B cell (primary cell): ENCODE data around the gene GTF3C4. TPM values are rescaled to one million over a fixed set of nuclear protein-coding genes. Genes with fewer than 3 reads are reported as not detected.

Experiments
- ATAC-seq: fragments of 200-7000 bp; cut with Tn5 transposase; one replicate; pipeline ENCODE4 v1.10.0; 2021; ENCODE audit warnings: low read depth, mild to moderate bottlenecking, moderate number of reproducible peaks, moderate library complexity
- CTCF ChIA-PET: fragments of 350-600 bp; sonication (Branson Sonifier 250); formaldehyde crosslinking; loops from one replicate; lab custom pipeline; 2021; ENCODE audit warnings: antibody characterized with exemption, inconsistent platforms; lab: Charles Lee
- POLR2A ChIA-PET: fragments of 350-600 bp; sonication (Branson Sonifier 250); formaldehyde crosslinking; loops from one replicate; lab custom pipeline; 2021; ENCODE audit warnings: antibody characterized with exemption; lab: Charles Lee
- DNase-seq: peaks from one replicate; pipeline ENCODE4 v3.0.0; 2013
- H2AFZ ChIP-seq: 2 replicates; pipeline ENCODE4 v1.6.1; 2012; ENCODE audit warnings: mild to moderate bottlenecking, low read depth, low read length; ENCODE audit not compliant: insufficient read depth, poor library complexity, severe bottlenecking
- H3K27ac ChIP-seq, 2 donors: 1 replicate in 1 of 2; 2 replicates in 1 of 2; pipeline ENCODE4 v1.5.1; 2012 to 2013; ENCODE audit warnings: low read length in 2 of 2, mild to moderate bottlenecking in 2 of 2, moderate library complexity in 1 of 2
- H3K27me3 ChIP-seq, 4 experiments: fragments of 200-600 bp in 1 of 4; sonication (generic) in 1 of 4; replicated peaks in 1 of 4; 1 replicate in 2 of 4; 2 replicates in 2 of 4; pipeline versions ENCODE4 v1.6.1 to v1.7.0; 2013 to 2016; ENCODE audit warnings: low read length in 3 of 4, mild to moderate bottlenecking in 2 of 4, mixed read lengths in 1 of 4, moderate library complexity in 1 of 4; ENCODE audit not compliant: insufficient read depth in 4 of 4, control insufficient read depth in 3 of 4; ENCODE audit errors: control extremely low read depth in 1 of 4
- H3K36me3 ChIP-seq, 2 experiments: replicated peaks in 1 of 2; 1 replicate in 1 of 2; 2 replicates in 1 of 2; pipeline versions ENCODE4 v1.6.1 to v1.7.1; 2013; ENCODE audit warnings: low read length in 1 of 2; ENCODE audit not compliant: insufficient read depth in 2 of 2, control insufficient read depth in 1 of 2; ENCODE audit errors: control extremely low read depth in 1 of 2, extremely low read depth in 1 of 2
- H3K4me1 ChIP-seq, 2 donors: fragments of 200-600 bp in 1 of 2; sonication (generic) in 1 of 2; 1 replicate in 1 of 2; 2 replicates in 1 of 2; pipeline versions ENCODE4 v1.5.1 to v1.6.1; 2013 to 2017; ENCODE audit warnings: low read length in 2 of 2; ENCODE audit not compliant: control insufficient read depth in 2 of 2, insufficient read depth in 2 of 2
- H3K4me2 ChIP-seq: replicated peaks from 2 replicates; pipeline ENCODE3; 2012; ENCODE audit warnings: mild to moderate bottlenecking, low read depth, low read length; ENCODE audit not compliant: poor library complexity, severe bottlenecking
- H3K4me3 ChIP-seq, 5 experiments: fragments of 200-600 bp in 1 of 5; sonication (generic) in 1 of 5; 1 replicate in 3 of 5; 2 replicates in 2 of 5; pipeline versions ENCODE4 v1.5.1 to v1.7.0; 2011 to 2016; ENCODE audit warnings: low read length in 4 of 5, mild to moderate bottlenecking in 4 of 5, low read depth in 2 of 5, control low read depth in 1 of 5, moderate library complexity in 1 of 5; ENCODE audit not compliant: insufficient read depth in 1 of 5; ENCODE audit errors: control extremely low read depth in 1 of 5, extremely low read depth in 1 of 5
- H3K79me2 ChIP-seq: fragments of 200-600 bp; sonication (generic); one replicate; pipeline ENCODE4 v1.6.0; 2016; ENCODE audit warnings: low read length; ENCODE audit not compliant: control insufficient read depth, insufficient read depth
- H3K9ac ChIP-seq: fragments of 200-600 bp; sonication (generic); 2 replicates; pipeline ENCODE4 v1.6.1; 2017; ENCODE audit warnings: mild to moderate bottlenecking, low read length, moderate library complexity
- H3K9me3 ChIP-seq, 3 donors: one replicate each; pipeline versions ENCODE4 v1.6.1 to v1.7.1; 2013; ENCODE audit warnings: low read length in 2 of 3; ENCODE audit not compliant: control insufficient read depth in 2 of 3, insufficient read depth in 1 of 3; ENCODE audit errors: control extremely low read depth in 1 of 3
- H4K20me1 ChIP-seq: 2 replicates; pipeline ENCODE4 v1.6.0; 2012; ENCODE audit warnings: mild to moderate bottlenecking, low read length; ENCODE audit not compliant: insufficient read depth, control insufficient read depth, poor library complexity, severe bottlenecking
- H3K27ac Mint-ChIP-seq: one replicate; pipeline ENCODE4 v1.8.0; 2021; ENCODE audit warnings: mixed read lengths
- H3K27me3 Mint-ChIP-seq: one replicate; pipeline ENCODE4 v1.8.0; 2021; ENCODE audit warnings: mixed read lengths
- H3K4me1 Mint-ChIP-seq: one replicate; pipeline ENCODE4 v1.8.0; 2021; ENCODE audit warnings: mixed read lengths
- H3K4me3 Mint-ChIP-seq: one replicate; pipeline ENCODE4 v1.8.0; 2021; ENCODE audit warnings: mixed read lengths
- H3K9me3 Mint-ChIP-seq: one replicate; pipeline ENCODE4 v1.8.0; 2022; ENCODE audit warnings: mixed read lengths; ENCODE audit not compliant: insufficient read depth
- CTCF ChIP-seq: fragments of 200-600 bp; IDR thresholded peaks from one replicate; pipeline ENCODE4 v1.8.0; 2022; ENCODE audit warnings: antibody characterized with exemption, mild to moderate bottlenecking
- EZH2 ChIP-seq: IDR thresholded peaks from 2 replicates; pipeline ENCODE4 v1.6.1; 2012; ENCODE audit warnings: borderline replicate concordance, low read depth, mild to moderate bottlenecking, moderate library complexity, low read length; ENCODE audit not compliant: insufficient read depth, poor library complexity, severe bottlenecking
- WGBS: methylation state at CpG from one replicate; pipeline ENCODE4 v1.1.5; 2013; ENCODE audit warnings: missing lambda C conversion rate; ENCODE audit not compliant: insufficient coverage; 5-methylcytosine and 5-hydroxymethylcytosine counted together
- intact Hi-C: fragments of 100-400 bp; cut with micrococcal nuclease; formaldehyde crosslinking; loops from one replicate; pipeline ENCODE4 v1.10.0; 2022
- polyA plus RNA-seq: library from polyadenylated mRNA; depleted of rRNA; stranded (reverse); fragments of >200 nt; gene quantifications from 2 replicates; pipeline ENCODE4 v1.2.3, GENCODE V29; 2012
- total RNA-seq, 2 donors: library from RNA; stranded (reverse); fragments of 120-200 nt in 1 of 2; gene quantifications; 1 replicate in 1 of 2; 2 replicates in 1 of 2; pipeline versions ENCODE4 v1.2.3 to v1.2.4, GENCODE V29; 2013 to 2022

GTF3C4 gene
- total and polyA plus RNA-seq, 2 donors (not counting 1 experiment from before 2014, with no cell fraction given), result 1.5 to 17.0 TPM

GRCh38 chr9:132681561-132681960 is 11.3 kb downstream of the GTF3C4 start:
- no peak overlapping the region for H3K27ac Mint-ChIP-seq
- H3K4me1 Mint-ChIP-seq, result peaks cover 7% of the 10 kb centered on the region
- intact Hi-C loops, result no loop called here

GRCh38 chr9:132683873-132684272 is 13.6 kb downstream of the GTF3C4 start:
- peaks cover 19 to 63% of the 10 kb centered on the region in 2 experiments for H3K36me3 ChIP-seq
- ATAC-seq (no peak), DNase-seq (no peak)
- H3K4me3 ChIP-seq, result no peak overlapping the region
- peaks cover 19% of the 10 kb centered on the region for H4K20me1 ChIP-seq
- H3K27me3 Mint-ChIP-seq, result no peaks in the 10 kb centered on the region
- H3K9me3 Mint-ChIP-seq, result no peaks in the 10 kb centered on the region
- ChIA-PET POLR2A (no interaction called here), CTCF (no interaction called here)
- H3K27ac Mint-ChIP-seq, result no peak overlapping the region
- H2AFZ ChIP-seq, result no peak overlapping the region
- H3K4me1 Mint-ChIP-seq, result peaks cover 2% of the 10 kb centered on the region
- no peaks in the 10 kb centered on the region for H3K4me1 ChIP-seq
- TF ChIP-seq EZH2 (no peak), CTCF (no peak)
- H3K79me2 ChIP-seq, result peaks cover 39% of the 10 kb centered on the region
- 100% methylated on average over 1 of the region's 1 CpG for WGBS
- H3K4me3 Mint-ChIP-seq, result no peak overlapping the region
- H3K9ac ChIP-seq, result no peak overlapping the region
- no peaks in the 10 kb centered on the region for H3K27me3 ChIP-seq
- intact Hi-C loops, result no loop called here
- H3K4me2 ChIP-seq, result no peak overlapping the region
- H3K9me3 ChIP-seq, result no peaks in the 10 kb centered on the region
- no peak overlapping the region for H3K27ac ChIP-seq

More at GRCh38 chr9:132681561-132681960, 11.3 kb downstream of the GTF3C4 start:
- Histone ChIP-seq H3K36me3 (peaks cover 14 to 50% of the 10 kb centered on the region in 2 experiments), H3K79me2 (peaks cover 59% of the 10 kb centered on the region), H3K27me3 (no peaks in the 10 kb centered on the region), H3K9ac (no peak overlapping the region), H3K27ac (no peak overlapping the region), H3K9me3 (no peaks in the 10 kb centered on the region), H2AFZ (no peak overlapping the region), H3K4me1 (no peaks in the 10 kb centered on the region), H3K4me2 (no peak overlapping the region), H3K4me3 (no peak overlapping the region), H4K20me1 (peaks cover 27% of the 10 kb centered on the region)
- WGBS, result 100% methylated on average over 1 of the region's 5 CpGs
- no peak for TF ChIP-seq CTCF
- no peak for TF ChIP-seq EZH2
- DNase-seq, result no peak
- ChIA-PET POLR2A (no interaction called here), CTCF (no interaction called here)
- H3K4me3 Mint-ChIP-seq, result no peak overlapping the region
- no peaks in the 10 kb centered on the region for H3K27me3 Mint-ChIP-seq
- no peak for ATAC-seq
- H3K9me3 Mint-ChIP-seq, result no peaks in the 10 kb centered on the region
